Measurements from ENCODE around the gene FIGLA. TPM values are rescaled to one million over a fixed set of nuclear protein-coding genes. Genes with fewer than 3 reads are reported as not detected.
"Not testable (repeated sequence)": the region's sequence is repeated elsewhere in the genome, so short reads cannot be mapped to it uniquely, and the experiment has no call there.

Gene FIGLA
- total and polyA plus RNA-seq, 4 experiments from 2014 or later, result not detected

- no peak overlapping the region for H3K27ac ChIP-seq (ENCODE audit: low read depth, low read length)
- no peaks in the 10 kb centered on the region for H3K4me1 ChIP-seq (ENCODE audit: insufficient read depth, low read length)
- intact Hi-C loops (cut with micrococcal nuclease), result no loop called here
- Mint-ChIP-seq H3K36me3 (no peaks in the 10 kb centered on the region), H3K9me3 (peaks cover 0 to 7% (median 4%) of the 10 kb centered on the region in 8 donors), H3K27me3 (peaks cover 7 to 16% of the 10 kb centered on the region in 2 donors), H3K27ac (no peak overlapping the region), H3K4me3 (no peak overlapping the region), H3K4me1 (no peaks in the 10 kb centered on the region)
- H3K9me3 ChIP-seq (ENCODE audit: control insufficient read depth in 1 of 2, low read length in 2 of 2), result no peaks in the 10 kb centered on the region
- POLR2A ChIA-PET (ENCODE audit: partially characterized antibody), result interaction anchor here (1.1 kb wide), 1 partner anchor 12 kb away, joined by 3 read pairs; no protein-coding TSS in a partner anchor
- no peaks in the 10 kb centered on the region for H3K36me3 ChIP-seq (ENCODE audit: insufficient read depth, low read length)
- no peaks in the 10 kb centered on the region for H3K27me3 ChIP-seq (ENCODE audit: insufficient read depth, low read length)
- CTCF ChIA-PET (ENCODE audit: partially characterized antibody), result no interaction called here
- no peak for DNase-seq
- H3K4me3 ChIP-seq (ENCODE audit: low read length in 2 of 2), result no peak overlapping the region
Observed at GRCh38 chr2:70743677-70744076, 46.8 kb downstream of the FIGLA start.

- POLR2A ChIA-PET (ENCODE audit: partially characterized antibody), result no interaction called here
- Mint-ChIP-seq H3K36me3 (no peaks in the 10 kb centered on the region), H3K4me1 (no peaks in the 10 kb centered on the region), H3K27me3 (peaks cover 7 to 16% of the 10 kb centered on the region in 2 donors), H3K4me3 (no peak overlapping the region), H3K9me3 (peaks cover 0 to 7% (median 4%) of the 10 kb centered on the region in 8 donors), H3K27ac (no peak overlapping the region)
- H3K36me3 ChIP-seq (ENCODE audit: insufficient read depth, low read length), result no peaks in the 10 kb centered on the region
- H3K9me3 ChIP-seq (ENCODE audit: control insufficient read depth in 1 of 2, low read length in 2 of 2), result no peaks in the 10 kb centered on the region
- DNase-seq, result no peak
- H3K27ac ChIP-seq (ENCODE audit: low read depth, low read length), result no peak overlapping the region
- intact Hi-C loops (cut with micrococcal nuclease), result no loop called here
- CTCF ChIA-PET (ENCODE audit: partially characterized antibody), result no interaction called here
- no peaks in the 10 kb centered on the region for H3K4me1 ChIP-seq (ENCODE audit: insufficient read depth, low read length)
- no peak overlapping the region for H3K4me3 ChIP-seq (ENCODE audit: low read length in 2 of 2)
- no peaks in the 10 kb centered on the region for H3K27me3 ChIP-seq (ENCODE audit: insufficient read depth, low read length)
Observed at GRCh38 chr2:70743068-70743467, 47.4 kb downstream of the FIGLA start.

- H3K27ac Mint-ChIP-seq; intact Hi-C loops (cut with micrococcal nuclease); CTCF ChIA-PET (ENCODE audit: partially characterized antibody); H3K9me3 ChIP-seq (ENCODE audit: control insufficient read depth in 1 of 2, low read length in 2 of 2); H3K27me3 ChIP-seq (ENCODE audit: insufficient read depth, low read length); H3K4me3 ChIP-seq (ENCODE audit: low read length in 2 of 2); POLR2A ChIA-PET (ENCODE audit: partially characterized antibody); H3K4me1 Mint-ChIP-seq; H3K4me1 ChIP-seq (ENCODE audit: insufficient read depth, low read length); H3K36me3 ChIP-seq (ENCODE audit: insufficient read depth, low read length); H3K4me3 Mint-ChIP-seq; H3K27ac ChIP-seq (ENCODE audit: low read depth, low read length); DNase-seq; H3K36me3 Mint-ChIP-seq: not testable (repeated sequence)
- peaks cover 0 to 14% (median 5%) of the 10 kb centered on the region in 8 donors for H3K9me3 Mint-ChIP-seq
- peaks cover 6 to 15% of the 10 kb centered on the region in 2 donors for H3K27me3 Mint-ChIP-seq
Observed at GRCh38 chr2:70739492-70739891, 51.0 kb downstream of the FIGLA start.

GRCh38 chr2:70738159-70738558 is 52.3 kb downstream of the FIGLA start:
- H3K9me3 ChIP-seq (ENCODE audit: control insufficient read depth in 1 of 2, low read length in 2 of 2), result no peaks in the 10 kb centered on the region
- no peak for DNase-seq
- no peaks in the 10 kb centered on the region for H3K36me3 ChIP-seq (ENCODE audit: insufficient read depth, low read length)
- POLR2A ChIA-PET (ENCODE audit: partially characterized antibody), result no interaction called here
- no peaks in the 10 kb centered on the region for H3K36me3 Mint-ChIP-seq
- no peaks in the 10 kb centered on the region for H3K27me3 ChIP-seq (ENCODE audit: insufficient read depth, low read length)
- intact Hi-C loops (cut with micrococcal nuclease), result no loop called here
- peaks cover 10 to 21% of the 10 kb centered on the region in 2 donors for H3K27me3 Mint-ChIP-seq
- H3K27ac ChIP-seq (ENCODE audit: low read depth, low read length), result no peak overlapping the region
- no peak overlapping the region for H3K4me3 Mint-ChIP-seq
- no peaks in the 10 kb centered on the region for H3K4me1 Mint-ChIP-seq
- peak overlapping the region in 1 of 7 donors; percentile 7 for H3K27ac Mint-ChIP-seq
- H3K4me3 ChIP-seq (ENCODE audit: low read length in 2 of 2), result no peak overlapping the region
- CTCF ChIA-PET (ENCODE audit: partially characterized antibody), result no interaction called here
- no peaks in the 10 kb centered on the region for H3K4me1 ChIP-seq (ENCODE audit: insufficient read depth, low read length)
- peaks cover 0 to 14% (median 5%) of the 10 kb centered on the region in 8 donors for H3K9me3 Mint-ChIP-seq

GRCh38 chr2:70735071-70735470 is 55.4 kb downstream of the FIGLA start:
- intact Hi-C loops (cut with micrococcal nuclease), result no loop called here
- no peaks in the 10 kb centered on the region for H3K27me3 ChIP-seq (ENCODE audit: insufficient read depth, low read length)
- ChIA-PET POLR2A (ENCODE audit: partially characterized antibody) (no interaction called here), CTCF (ENCODE audit: partially characterized antibody) (no interaction called here)
- H3K27ac Mint-ChIP-seq, result no peak overlapping the region
- no peak overlapping the region for H3K4me3 Mint-ChIP-seq
- H3K36me3 Mint-ChIP-seq, result no peaks in the 10 kb centered on the region
- no peak overlapping the region for H3K27ac ChIP-seq (ENCODE audit: low read depth, low read length)
- peaks cover 10 to 18% of the 10 kb centered on the region in 2 donors for H3K27me3 Mint-ChIP-seq
- no peak for DNase-seq
- no peaks in the 10 kb centered on the region for H3K4me1 Mint-ChIP-seq
- H3K4me3 ChIP-seq (ENCODE audit: low read length in 2 of 2), result no peak overlapping the region
- no peaks in the 10 kb centered on the region for H3K9me3 ChIP-seq (ENCODE audit: control insufficient read depth in 1 of 2, low read length in 2 of 2)
- peaks cover 0 to 14% (median 5%) of the 10 kb centered on the region in 8 donors for H3K9me3 Mint-ChIP-seq
- H3K36me3 ChIP-seq (ENCODE audit: insufficient read depth, low read length), result no peaks in the 10 kb centered on the region
- no peaks in the 10 kb centered on the region for H3K4me1 ChIP-seq (ENCODE audit: insufficient read depth, low read length)

- Histone ChIP-seq H3K27ac (ENCODE audit: low read depth, low read length) (no peak overlapping the region), H3K4me3 (ENCODE audit: low read length in 2 of 2) (no peak overlapping the region), H3K27me3 (ENCODE audit: insufficient read depth, low read length) (no peaks in the 10 kb centered on the region), H3K4me1 (ENCODE audit: insufficient read depth, low read length) (no peaks in the 10 kb centered on the region), H3K36me3 (ENCODE audit: insufficient read depth, low read length) (no peaks in the 10 kb centered on the region), H3K9me3 (ENCODE audit: control insufficient read depth in 1 of 2, low read length in 2 of 2) (no peaks in the 10 kb centered on the region)
- peaks cover 9 to 18% of the 10 kb centered on the region in 2 donors for H3K27me3 Mint-ChIP-seq
- no peaks in the 10 kb centered on the region for H3K36me3 Mint-ChIP-seq
- POLR2A ChIA-PET (ENCODE audit: partially characterized antibody), result no interaction called here
- intact Hi-C loops (cut with micrococcal nuclease), result no loop called here
- CTCF ChIA-PET (ENCODE audit: partially characterized antibody), result interaction anchor here (1.0 kb wide), 1 partner anchor 189 kb away, joined by 3 read pairs; no protein-coding TSS in a partner anchor
- no peaks in the 10 kb centered on the region for H3K4me1 Mint-ChIP-seq
- no peak overlapping the region for H3K27ac Mint-ChIP-seq
- DNase-seq, result no peak
- peaks cover 0 to 7% (median 1%) of the 10 kb centered on the region in 8 donors for H3K9me3 Mint-ChIP-seq
- no peak overlapping the region for H3K4me3 Mint-ChIP-seq
Observed at GRCh38 chr2:70733646-70734180, 56.7 kb downstream of the FIGLA start.

GRCh38 chr2:70732766-70733645 is 57.4 kb downstream of the FIGLA start:
- no peak overlapping the region for H3K4me3 Mint-ChIP-seq

More at GRCh38 chr2:70732766-70733645, 57.4 kb downstream of the FIGLA start:
- Mint-ChIP-seq H3K36me3 (no peaks in the 10 kb centered on the region), H3K27me3 (peaks cover 9 to 20% of the 10 kb centered on the region in 2 donors), H3K27ac (no peak overlapping the region), H3K9me3 (peaks cover 0 to 7% (median 1%) of the 10 kb centered on the region in 8 donors), H3K4me1 (no peaks in the 10 kb centered on the region)
- Histone ChIP-seq H3K4me3 (ENCODE audit: low read length in 2 of 2) (no peak overlapping the region), H3K27me3 (ENCODE audit: insufficient read depth, low read length) (no peaks in the 10 kb centered on the region), H3K36me3 (ENCODE audit: insufficient read depth, low read length) (no peaks in the 10 kb centered on the region), H3K4me1 (ENCODE audit: insufficient read depth, low read length) (no peaks in the 10 kb centered on the region), H3K9me3 (ENCODE audit: control insufficient read depth in 1 of 2, low read length in 2 of 2) (no peaks in the 10 kb centered on the region), H3K27ac (ENCODE audit: low read depth, low read length) (no peak overlapping the region)
- ChIA-PET CTCF (ENCODE audit: partially characterized antibody) (no interaction called here), POLR2A (ENCODE audit: partially characterized antibody) (no interaction called here)
- no peak for DNase-seq
- intact Hi-C loops (cut with micrococcal nuclease), result no loop called here

Data from CD4-positive, alpha-beta memory T cell (primary cell).